ENCODE measurements around the gene RIC1. TPM values are rescaled to one million over a fixed set of nuclear protein-coding genes. Genes with fewer than 3 reads are reported as not detected.
A peak's percentile ranks its signal among the peaks of the same experiment; 100 is the strongest.

RIC1 gene
- total and polyA plus RNA-seq, 9 of the 15 experiments (the other 6 are each of a cell fraction or from before 2014, with no cell fraction given): 3.2 to 25.8 (median 15.0) TPM

DNA sequence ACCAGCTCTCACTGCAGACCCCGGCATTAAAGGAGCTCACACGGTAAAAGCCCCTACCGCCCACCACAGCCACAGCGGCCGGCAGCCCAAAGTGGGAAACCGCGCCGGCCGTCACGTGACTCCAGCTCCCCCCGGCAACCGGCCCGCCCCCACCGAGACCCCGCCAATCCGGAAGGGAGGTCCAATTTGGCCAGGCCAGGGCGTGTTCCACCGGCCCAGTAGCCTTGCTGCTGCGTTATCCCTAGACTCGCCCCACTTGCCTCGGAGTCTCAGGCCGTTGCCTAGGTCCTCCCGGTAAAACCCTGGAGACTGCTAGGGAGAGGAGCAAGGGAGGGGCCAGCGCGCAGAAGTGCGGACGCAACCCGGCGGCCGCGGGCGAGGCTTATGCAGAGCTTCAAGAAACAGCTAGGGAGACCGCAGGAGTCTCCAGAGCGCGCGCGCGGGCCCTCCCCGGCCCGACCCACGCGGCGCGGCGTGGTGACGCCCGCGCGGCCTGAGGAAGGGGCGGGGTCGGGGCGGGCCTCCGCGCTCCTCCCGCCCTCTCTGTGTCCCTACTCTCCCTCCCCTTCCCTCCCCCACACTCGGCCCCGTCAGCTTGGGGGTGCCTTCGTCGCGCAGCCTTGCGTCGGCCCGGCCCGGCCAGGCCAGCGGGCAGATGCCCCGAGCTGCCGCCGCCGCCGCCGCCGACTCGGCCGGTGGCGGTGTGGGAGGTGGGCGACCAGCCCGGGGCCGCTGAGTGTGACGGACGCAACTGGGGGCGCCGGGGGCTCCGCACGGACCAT is at the start of gene RIC1 (continued):
- no peak for TF ChIP-seq ATF3 (IDR thresholded peaks at IDR 0.05)
- no peak for TF ChIP-seq ATF3 (CRISPR knock-in tag; conservative IDR thresholded peaks at IDR 0.05)
- TF ChIP-seq, protein P1, sequence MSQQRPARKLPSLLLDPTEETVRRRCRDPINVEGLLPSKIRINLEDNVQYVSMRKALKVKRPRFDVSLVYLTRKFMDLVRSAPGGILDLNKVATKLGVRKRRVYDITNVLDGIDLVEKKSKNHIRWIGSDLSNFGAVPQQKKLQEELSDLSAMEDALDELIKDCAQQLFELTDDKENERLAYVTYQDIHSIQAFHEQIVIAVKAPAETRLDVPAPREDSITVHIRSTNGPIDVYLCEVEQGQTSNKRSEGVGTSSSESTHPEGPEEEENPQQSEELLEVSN (IDR thresholded peaks at IDR 0.05; ENCODE audit: borderline replicate concordance in 1 of 2, extremely low read depth in 1 of 2, insufficient read depth in 1 of 2, insufficient read length in 1 of 2, low read depth in 1 of 2, low read length in 1 of 2, poor library complexity in 1 of 2, severe bottlenecking in 1 of 2): peak in 1 of 2 experiments; percentile 31
- TF ChIP-seq, protein P2, sequence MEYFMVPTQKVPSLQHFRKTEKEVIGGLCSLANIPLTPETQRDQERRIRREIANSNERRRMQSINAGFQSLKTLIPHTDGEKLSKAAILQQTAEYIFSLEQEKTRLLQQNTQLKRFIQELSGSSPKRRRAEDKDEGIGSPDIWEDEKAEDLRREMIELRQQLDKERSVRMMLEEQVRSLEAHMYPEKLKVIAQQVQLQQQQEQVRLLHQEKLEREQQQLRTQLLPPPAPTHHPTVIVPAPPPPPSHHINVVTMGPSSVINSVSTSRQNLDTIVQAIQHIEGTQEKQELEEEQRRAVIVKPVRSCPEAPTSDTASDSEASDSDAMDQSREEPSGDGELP (CRISPR knock-in tag; IDR thresholded peaks at IDR 0.05; ENCODE audit: borderline replicate concordance): peak; percentile 55; the same call in 1 of the 2 replicates
- peak; percentile 44 for TF ChIP-seq RBBP5 (IDR thresholded peaks at IDR 0.05; ENCODE audit: borderline replicate concordance, insufficient read depth, low read length, poor library complexity, severe bottlenecking)
- TF ChIP-seq CREM (IDR thresholded peaks at IDR 0.05; ENCODE audit: low read depth): peak; percentile 94
- peak; percentile 75; the same call in 1 of the 2 replicates for TF ChIP-seq BHLHE40 (IDR thresholded peaks at IDR 0.05; ENCODE audit: low read length)
- no peak for TF ChIP-seq ZNF143 (CRISPR knock-in tag; IDR thresholded peaks at IDR 0.05)
- peak; percentile 26; the same call in 1 of the 2 replicates for TF ChIP-seq CTBP1 (IDR thresholded peaks at IDR 0.05; ENCODE audit: borderline replicate concordance)
- peak; percentile 61; the same call in 1 of the 2 replicates for TF ChIP-seq MYC (IDR thresholded peaks at IDR 0.05; ENCODE audit: low read depth, low read length)
- no peak for TF ChIP-seq MYC (CRISPR knock-in tag; IDR thresholded peaks at IDR 0.05; ENCODE audit: borderline replicate concordance, low read depth)
- TF ChIP-seq PHF20 (IDR thresholded peaks at IDR 0.05; ENCODE audit: partially characterized antibody): peak; percentile 56
- TF ChIP-seq POLR2G (IDR thresholded peaks at IDR 0.05; ENCODE audit: low read depth, low read length): peak; percentile 93
- TF ChIP-seq LCOR (CRISPR knock-in tag; IDR thresholded peaks at IDR 0.05): peak; percentile 49; the same call in 1 of the 2 replicates
- TF ChIP-seq, protein P3, sequence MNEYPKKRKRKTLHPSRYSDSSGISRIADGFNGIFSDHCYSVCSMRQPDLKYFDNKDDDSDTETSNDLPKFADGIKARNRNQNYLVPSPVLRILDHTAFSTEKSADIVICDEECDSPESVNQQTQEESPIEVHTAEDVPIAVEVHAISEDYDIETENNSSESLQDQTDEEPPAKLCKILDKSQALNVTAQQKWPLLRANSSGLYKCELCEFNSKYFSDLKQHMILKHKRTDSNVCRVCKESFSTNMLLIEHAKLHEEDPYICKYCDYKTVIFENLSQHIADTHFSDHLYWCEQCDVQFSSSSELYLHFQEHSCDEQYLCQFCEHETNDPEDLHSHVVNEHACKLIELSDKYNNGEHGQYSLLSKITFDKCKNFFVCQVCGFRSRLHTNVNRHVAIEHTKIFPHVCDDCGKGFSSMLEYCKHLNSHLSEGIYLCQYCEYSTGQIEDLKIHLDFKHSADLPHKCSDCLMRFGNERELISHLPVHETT (CRISPR knock-in tag; conservative IDR thresholded peaks at IDR 0.05 in 1 of 2, IDR thresholded peaks at IDR 0.05 in 1 of 2): peak in 1 of 2 experiments; percentile 19; a peak in 1 of 4 replicates
- peak; percentile 61; the same call in 1 of the 2 replicates for TF ChIP-seq ZBTB12 (CRISPR knock-in tag; IDR thresholded peaks at IDR 0.05)
- no peak for TF ChIP-seq CBFB (CRISPR knock-in tag; IDR thresholded peaks at IDR 0.05)
